Thyroid gland (tissue), 4 donors: Measurements from ENCODE around the gene ASIC4. TPM values are rescaled to one million over a fixed set of nuclear protein-coding genes. Genes with fewer than 3 reads are reported as not detected.

Experiments used
- DNase-seq, 2 donors: peaks; one replicate each; pipeline ENCODE4 v3.0.0-alpha.2; 2019
- H3K27ac ChIP-seq, 3 donors: fragments of 200-600 bp; sonication (generic); 1 replicate in 2 of 3; 2 replicates in 1 of 3; pipeline ENCODE4 v1.5.1; 2016 to 2019; ENCODE audit warnings: mild to moderate bottlenecking in 1 of 3, moderate library complexity in 1 of 3
- H3K27me3 ChIP-seq: fragments of 200-600 bp; sonication (generic); one replicate; pipeline ENCODE4 v1.5.1; 2019
- H3K36me3 ChIP-seq, 2 donors: fragments of 200-600 bp; sonication (generic); one replicate each; pipeline ENCODE4 v1.5.1; 2016 to 2019
- H3K4me1 ChIP-seq, 2 donors: fragments of 200-600 bp; sonication (generic); one replicate each; pipeline ENCODE4 v1.5.1; 2017 to 2019
- H3K4me3 ChIP-seq, 3 donors: fragments of 200-600 bp; sonication (generic); replicated peaks in 1 of 3; 1 replicate in 2 of 3; 2 replicates in 1 of 3; pipeline ENCODE4 v1.5.1; 2016; ENCODE audit warnings: mild to moderate bottlenecking in 1 of 3
- H3K9me3 ChIP-seq: fragments of 200-600 bp; sonication (generic); one replicate; pipeline ENCODE4 v1.5.1; 2017
- POLR2A ChIP-seq, 2 donors: fragments of 450-650 bp; IDR thresholded peaks; one replicate each; pipeline ENCODE4 v1.6.1; 2017; ENCODE audit warnings: antibody characterized with exemption in 2 of 2, mild to moderate bottlenecking in 2 of 2, moderate library complexity in 1 of 2
- WGBS, 2 donors: methylation state at CpG; one replicate each; pipeline ENCODE4 v1.1.5; 2017; 5-methylcytosine and 5-hydroxymethylcytosine counted together
- intact Hi-C: fragments of 100-400 bp; cut with DNase I; formaldehyde crosslinking; loops from one replicate; pipeline ENCODE4 v1.15.1; 2023
- microRNA-seq: library from miRNA; unstranded; fragments of <30 nt; microRNA quantifications from one replicate; pipeline ENCODE4, GENCODE V29; 2016
- small RNA-seq: library from RNA; depleted of rRNA; stranded (forward); fragments of <200 nt; gene quantifications from one replicate; pipeline ENCODE3, GENCODE V24; 2016
- total RNA-seq, 4 donors: library from RNA; depleted of rRNA; stranded (reverse); fragments of >200 nt; gene quantifications; one replicate each; pipeline ENCODE4 v1.2.3, GENCODE V29; 2016
- TF ChIP-seq, protein P1 (sequence below), 6 experiments: fragments of 200-600 bp in 3 of 6; fragments of 450-650 bp in 3 of 6; sonication (generic) in 3 of 6; IDR thresholded peaks; one replicate each; pipeline ENCODE4 v1.5.1; 2016 to 2019; ENCODE audit warnings: antibody characterized with exemption in 6 of 6, mild to moderate bottlenecking in 2 of 6, inconsistent platforms in 1 of 6, moderate library complexity in 1 of 6

ASIC4 gene
- total RNA-seq, 4 donors from 2014 or later = not detected

DNA sequence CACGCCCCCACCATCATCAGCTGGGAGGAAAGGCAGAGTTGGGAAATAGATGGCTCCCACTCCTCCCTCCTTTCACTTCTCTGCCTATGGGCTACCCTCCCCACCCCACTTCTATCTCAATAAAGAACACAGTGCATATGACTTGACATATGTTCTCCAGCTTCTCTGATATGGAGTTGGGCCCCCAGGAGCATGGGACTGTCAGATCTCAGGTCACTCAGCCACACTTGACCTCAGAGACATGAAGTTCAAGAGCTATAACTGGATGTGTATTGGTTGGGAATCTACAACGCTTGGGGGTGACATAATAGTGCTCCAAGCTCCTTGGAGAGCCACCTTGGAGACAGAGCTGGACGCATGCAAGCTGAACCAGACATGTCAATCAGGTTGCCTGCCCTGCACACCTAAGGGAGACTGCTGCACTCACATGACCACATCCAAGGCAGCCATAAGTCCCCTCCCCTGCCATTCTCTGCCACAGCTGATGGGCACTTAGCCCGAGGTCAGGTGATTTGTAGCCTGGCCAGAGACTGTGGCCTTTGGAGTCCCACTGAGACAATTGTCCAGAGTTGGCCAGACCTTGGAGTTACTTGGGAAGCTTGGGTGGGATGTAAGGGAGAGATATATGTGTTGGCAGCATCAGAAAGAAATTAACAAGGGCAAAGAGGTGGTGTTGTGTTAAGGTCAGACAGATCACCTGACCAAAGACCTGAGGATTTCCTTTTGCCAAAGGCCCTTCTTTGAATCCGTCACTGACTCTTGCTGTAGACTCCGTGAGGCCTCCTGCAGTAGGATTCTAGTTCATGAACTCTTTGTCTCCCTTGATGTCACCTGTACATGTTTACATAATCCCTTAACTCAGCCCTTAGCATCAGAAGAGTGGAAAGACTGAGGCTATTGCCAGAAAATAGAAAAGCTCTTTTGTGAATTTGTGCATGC is 61.6 kb downstream of the ASIC4 start:
- Histone ChIP-seq H3K36me3 (no peaks in the 10 kb centered on the region), H3K4me3 (no peak overlapping the region), H3K9me3 (no peaks in the 10 kb centered on the region), H3K27ac (peak overlapping the region; percentile 83 to 87 (median 86)), H3K4me1 (peaks cover 56 to 66% of the 10 kb centered on the region in 2 donors), H3K27me3 (no peaks in the 10 kb centered on the region)
- WGBS, 2 donors = 69 to 77% methylated on average over 5 to 6 of the region's 6 CpGs
- intact Hi-C loops = no loop called here
- TF ChIP-seq, protein P1, sequence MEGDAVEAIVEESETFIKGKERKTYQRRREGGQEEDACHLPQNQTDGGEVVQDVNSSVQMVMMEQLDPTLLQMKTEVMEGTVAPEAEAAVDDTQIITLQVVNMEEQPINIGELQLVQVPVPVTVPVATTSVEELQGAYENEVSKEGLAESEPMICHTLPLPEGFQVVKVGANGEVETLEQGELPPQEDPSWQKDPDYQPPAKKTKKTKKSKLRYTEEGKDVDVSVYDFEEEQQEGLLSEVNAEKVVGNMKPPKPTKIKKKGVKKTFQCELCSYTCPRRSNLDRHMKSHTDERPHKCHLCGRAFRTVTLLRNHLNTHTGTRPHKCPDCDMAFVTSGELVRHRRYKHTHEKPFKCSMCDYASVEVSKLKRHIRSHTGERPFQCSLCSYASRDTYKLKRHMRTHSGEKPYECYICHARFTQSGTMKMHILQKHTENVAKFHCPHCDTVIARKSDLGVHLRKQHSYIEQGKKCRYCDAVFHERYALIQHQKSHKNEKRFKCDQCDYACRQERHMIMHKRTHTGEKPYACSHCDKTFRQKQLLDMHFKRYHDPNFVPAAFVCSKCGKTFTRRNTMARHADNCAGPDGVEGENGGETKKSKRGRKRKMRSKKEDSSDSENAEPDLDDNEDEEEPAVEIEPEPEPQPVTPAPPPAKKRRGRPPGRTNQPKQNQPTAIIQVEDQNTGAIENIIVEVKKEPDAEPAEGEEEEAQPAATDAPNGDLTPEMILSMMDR (IDR thresholded peaks at IDR 0.05) = no peak
- no peak for TF ChIP-seq POLR2A (IDR thresholded peaks at IDR 0.05)
- DNase-seq = peak in 1 of 2 donors; percentile 44

DNA sequence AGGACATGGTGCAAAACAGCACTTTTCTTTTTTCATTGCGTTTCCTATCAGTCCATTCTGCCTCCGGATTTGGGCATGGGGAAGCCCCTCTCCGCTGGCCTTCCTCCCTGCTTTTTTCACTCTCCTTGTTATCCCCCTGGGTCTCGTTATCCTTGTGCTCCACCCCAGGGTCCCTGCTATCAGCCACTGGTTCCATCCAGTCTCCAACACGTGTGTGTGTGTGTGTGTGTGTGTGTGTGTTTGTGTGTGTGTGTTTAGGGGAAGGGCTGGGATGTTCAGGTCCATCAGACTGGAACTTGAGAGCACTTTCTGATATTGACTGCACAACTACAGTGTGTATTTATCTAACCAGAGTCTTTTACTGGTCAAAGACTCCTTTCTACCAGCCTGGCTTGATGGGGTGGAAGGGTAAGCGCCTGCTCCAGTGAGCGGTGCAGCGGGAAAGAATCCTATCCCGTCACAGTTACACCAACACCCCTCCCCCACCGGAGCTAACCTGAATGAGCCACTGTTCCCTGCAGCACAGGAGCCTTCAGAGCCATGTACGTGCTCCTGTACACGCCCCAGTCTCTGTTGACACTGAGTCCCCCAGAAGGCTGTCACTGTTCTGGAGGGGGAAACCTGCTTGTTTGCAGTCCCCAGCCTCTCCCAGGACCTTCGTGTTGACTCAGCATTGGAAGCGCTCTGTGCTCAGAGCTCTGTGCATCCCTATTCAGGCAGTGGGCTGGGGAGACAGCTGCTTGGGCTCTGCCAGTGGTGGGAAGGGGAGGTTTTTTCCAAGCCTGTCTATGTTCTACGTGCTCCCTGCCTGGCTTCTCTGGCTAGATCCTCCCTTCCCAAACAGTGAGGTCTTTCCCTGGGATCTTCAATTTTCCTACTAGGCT is 62.5 kb downstream of the ASIC4 start:
- Histone ChIP-seq H3K9me3 (no peaks in the 10 kb centered on the region), H3K27me3 (no peaks in the 10 kb centered on the region), H3K4me1 (peaks cover 56 to 62% of the 10 kb centered on the region in 2 donors), H3K4me3 (no peak overlapping the region), H3K27ac (peak overlapping the region; percentile 86 to 93 (median 88)), H3K36me3 (no peaks in the 10 kb centered on the region)
- peak; percentile 98 for DNase-seq
- intact Hi-C loops = no loop called here
- WGBS, 2 donors = 11 to 33% methylated on average over 14 to 15 of the region's 15 CpGs
- TF ChIP-seq POLR2A (IDR thresholded peaks at IDR 0.05) = peak in 1 of 2 donors; percentile 53
- TF ChIP-seq, protein P1 (IDR thresholded peaks at IDR 0.05) = no peak

DNA sequence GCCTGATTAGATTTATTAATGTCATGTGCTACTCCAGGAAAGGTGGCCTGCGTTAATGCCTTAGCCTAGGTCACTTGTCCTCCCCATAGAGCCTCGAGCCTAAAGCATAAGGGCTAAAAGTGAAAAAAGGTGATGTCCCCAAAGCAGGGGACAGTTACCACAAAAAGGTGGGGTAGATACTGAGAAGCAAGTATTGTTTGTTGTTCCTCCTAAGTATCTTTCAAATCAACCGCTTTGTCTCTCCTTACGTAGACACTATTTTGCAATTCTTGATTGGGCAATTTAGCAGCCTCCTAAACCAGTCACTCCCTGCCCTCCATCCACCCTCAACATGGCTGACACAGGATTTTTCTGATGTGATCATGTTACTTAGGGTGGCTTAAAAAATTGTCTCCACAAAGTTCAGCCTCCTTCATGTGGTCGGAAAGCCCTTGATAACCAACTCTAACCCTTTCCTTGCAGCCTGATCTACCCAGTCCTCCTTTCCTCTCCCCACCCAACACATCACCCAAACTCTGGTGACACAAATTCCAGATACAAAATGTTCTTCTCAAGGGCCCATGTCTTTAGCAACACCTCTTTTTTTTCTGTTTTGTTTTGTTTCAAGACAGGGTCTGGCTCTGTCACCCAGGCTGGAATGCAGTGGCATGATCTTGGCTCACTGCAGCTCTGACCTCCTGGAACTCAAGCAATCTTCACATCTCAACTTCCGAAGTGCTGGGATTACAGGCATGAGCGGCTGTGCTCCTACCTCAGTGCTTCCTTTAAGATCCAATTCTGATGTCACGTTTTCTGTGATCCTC is 64.7 kb downstream of the ASIC4 start:
- intact Hi-C loops = no loop called here

DNA sequence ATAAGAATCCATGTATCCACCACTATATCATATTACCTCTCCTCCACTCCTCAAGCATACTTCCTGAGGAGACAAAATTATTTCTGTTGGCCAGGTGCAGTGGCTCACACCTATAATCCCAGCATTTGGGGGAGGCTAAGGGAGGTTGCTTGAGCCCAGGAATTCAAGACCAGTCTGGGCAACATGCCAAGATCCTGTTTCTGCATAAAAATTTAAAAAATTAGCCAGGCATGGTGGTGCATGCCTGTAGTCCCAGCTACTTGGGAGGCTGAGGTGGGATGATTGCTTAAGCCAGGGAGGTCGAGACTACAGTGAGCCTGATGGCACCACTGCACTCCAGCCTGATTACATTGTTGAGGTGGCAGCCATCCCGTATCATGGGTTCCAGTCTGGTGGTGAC is 67.1 kb downstream of the ASIC4 start:
- Histone ChIP-seq H3K4me3 (no peak overlapping the region), H3K27me3 (no peaks in the 10 kb centered on the region), H3K27ac (no peak overlapping the region), H3K9me3 (no peaks in the 10 kb centered on the region), H3K4me1 (peaks cover 31% of the 10 kb centered on the region in 2 donors), H3K36me3 (no peaks in the 10 kb centered on the region)
- DNase-seq = peak in 1 of 2 donors; percentile 23
- intact Hi-C loops = no loop called here
- TF ChIP-seq, protein P1 (IDR thresholded peaks at IDR 0.05) = no peak
- no peak for TF ChIP-seq POLR2A (IDR thresholded peaks at IDR 0.05)
- whole genome bisulfite sequencing, 2 donors = 57 to 100% methylated on average over 1 to 2 of the region's 2 CpGs

More for the DNA sequence above, 64.7 kb downstream of the ASIC4 start:
- TF ChIP-seq POLR2A (IDR thresholded peaks at IDR 0.05) = peak in 1 of 2 donors; percentile 36
- TF ChIP-seq, protein P1 (IDR thresholded peaks at IDR 0.05) = no peak
- Histone ChIP-seq H3K27ac (peak overlapping the region; percentile 86 to 93 (median 88)), H3K36me3 (no peaks in the 10 kb centered on the region), H3K4me1 (peaks cover 52% of the 10 kb centered on the region in 2 donors), H3K9me3 (no peaks in the 10 kb centered on the region), H3K27me3 (no peaks in the 10 kb centered on the region), H3K4me3 (no peak overlapping the region)
- DNase-seq = peak; percentile 77 to 78
- 56 to 62% methylated on average over 8 of the region's 8 CpGs for WGBS, 2 donors

Small RNA genes lying within 50 kb of the gene (microRNA-seq; reads per million reads assigned to microRNA genes)
- not detected for gene MIR3132

Small RNA genes lying within 50 kb of the gene (small RNA-seq; reads per million reads assigned to genes)
- gene MIR3132 = not detected

Other genes with a start within 250 kb of the ASIC4 start
- gene DNAJB2, start 235.1 kb upstream of the ASIC4 start, total RNA-seq = 100 to 1,000 TPM in 3 of 4 donors, 10 to 100 TPM in 1; 79.0 to 127 (median 116) TPM
- gene PTPRN, start 205.1 kb upstream of the ASIC4 start, total RNA-seq = 1 to 10 TPM in 3 of 4 donors, not detected in 1; 1.9 to 4.6 (median 4.4) TPM
- gene RESP18, start 181.7 kb upstream of the ASIC4 start, total RNA-seq = not detected
- gene DNPEP, start 126.6 kb upstream of the ASIC4 start, total RNA-seq = 10 to 100 TPM; 35.9 to 49.5 (median 41.6) TPM
- 10 to 100 TPM; 26.7 to 54.4 (median 28.7) TPM for gene DES, start 96.1 kb upstream of the ASIC4 start, total RNA-seq
- gene SPEG, start 79.6 kb upstream of the ASIC4 start, total RNA-seq = 1 to 10 TPM; 1.9 to 3.5 (median 3.3) TPM
- 10 to 100 TPM; 26.5 to 50.6 (median 42.6) TPM for gene GMPPA, start 15.6 kb upstream of the ASIC4 start, total RNA-seq
- 100 to 1,000 TPM in 3 of 4 donors, 10 to 100 TPM in 1; 57.2 to 194 (median 141) TPM for gene CHPF, start 29.3 kb downstream of the ASIC4 start, total RNA-seq
- 10 to 100 TPM in 1 of 4 donors, 1 to 10 TPM in 3; 4.6 to 10.9 (median 5.4) TPM for gene TMEM198, start 29.5 kb downstream of the ASIC4 start, total RNA-seq
- 100 to 1,000 TPM; 142 to 200 (median 170) TPM for gene OBSL1, start 57.1 kb downstream of the ASIC4 start, total RNA-seq
- 1 to 10 TPM in 1 of 4 donors, under 1 TPM in 2, not detected in 1; 0.50 to 1.1 (median 0.81) TPM for gene INHA, start 57.8 kb downstream of the ASIC4 start, total RNA-seq
- gene STK11IP, start 83.4 kb downstream of the ASIC4 start, total RNA-seq = 10 to 100 TPM; 14.6 to 25.0 (median 19.7) TPM
- 1 to 10 TPM; 1.2 to 3.2 (median 2.8) TPM for gene SLC4A3, start 113.1 kb downstream of the ASIC4 start, total RNA-seq